Hematopoietic multipotent progenitor cell treated with erythropoietin and hydrocortisone succinate and interleukin-3 and kit ligand, for 4 days (in vitro differentiated cells): ENCODE data around the gene DRAM1.
"Not testable (repeated sequence)": the region's sequence is repeated elsewhere in the genome, so short reads cannot be mapped to it uniquely, and the experiment has no call there.

Experiments
- DNase-seq: peaks from one replicate; pipeline ENCODE4 v3.0.0-alpha.2; 2015

DRAM1 gene

DNA sequence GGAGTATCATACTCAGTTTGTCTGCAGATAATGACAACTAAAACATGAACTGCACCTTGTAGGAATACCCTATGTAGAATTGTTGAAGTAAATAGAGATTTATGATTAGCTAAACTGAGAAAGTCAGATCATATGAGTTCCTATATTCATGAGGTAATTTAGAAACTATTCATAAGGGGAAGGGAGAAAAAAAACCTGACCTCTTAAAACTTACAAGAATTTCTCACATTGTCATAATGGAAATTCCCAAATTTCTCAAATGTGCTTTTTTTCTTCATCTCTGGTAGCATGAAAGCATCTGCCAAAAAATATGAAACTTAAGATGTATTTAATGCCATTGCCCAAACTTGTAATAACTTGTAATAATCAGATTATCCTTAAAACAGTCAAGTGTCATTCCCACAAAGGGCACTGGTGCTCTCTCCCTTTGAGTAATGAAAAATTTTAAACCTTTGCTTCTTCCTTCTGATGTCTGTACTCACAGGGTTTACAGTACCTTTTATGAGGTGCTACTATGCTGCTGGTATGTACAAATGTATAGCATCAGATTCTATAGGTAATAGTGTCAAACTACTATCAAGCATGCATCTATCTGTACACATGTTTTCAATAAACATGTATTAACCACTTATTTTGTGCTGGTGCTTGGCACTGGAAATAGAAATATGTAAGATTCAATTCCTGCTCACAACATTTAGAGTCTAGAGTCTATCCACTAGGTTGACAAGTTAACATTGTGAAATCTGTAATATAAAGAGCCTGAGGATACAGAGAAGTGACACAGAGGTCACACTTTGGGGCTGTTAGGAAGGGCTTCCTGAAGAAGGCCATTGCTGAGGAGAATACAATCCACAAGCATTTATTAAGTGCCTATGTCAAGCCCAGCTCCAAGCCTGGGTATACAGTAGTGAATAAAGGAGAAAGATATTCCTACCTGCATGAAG is 17.4 kb upstream of the DRAM1 start:
- no peak for DNase-seq

- not testable (repeated sequence) for DNase-seq
Observed at GRCh38 chr12:101861688-101862087, 15.7 kb upstream of the DRAM1 start.

DNA sequence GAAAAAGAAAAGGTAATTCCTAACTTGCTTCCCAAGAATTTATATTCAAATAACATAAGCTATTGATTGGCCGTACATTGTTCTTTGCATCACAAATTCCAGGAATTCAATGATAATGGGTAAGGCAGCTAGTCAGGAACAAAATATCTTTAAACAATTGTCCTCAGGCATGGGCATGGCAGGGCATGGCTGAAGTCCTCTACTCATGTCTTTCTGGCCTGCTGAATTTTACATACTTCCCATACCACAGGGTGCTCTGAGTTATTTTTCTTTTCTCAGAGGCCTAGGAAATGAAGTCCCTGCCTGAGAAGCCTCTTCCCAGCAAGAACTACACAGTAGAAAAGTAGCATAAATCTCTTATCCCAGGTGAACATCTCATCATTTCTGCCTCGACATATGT is 15.1 kb upstream of the DRAM1 start:
- DNase-seq, result no peak

DNA sequence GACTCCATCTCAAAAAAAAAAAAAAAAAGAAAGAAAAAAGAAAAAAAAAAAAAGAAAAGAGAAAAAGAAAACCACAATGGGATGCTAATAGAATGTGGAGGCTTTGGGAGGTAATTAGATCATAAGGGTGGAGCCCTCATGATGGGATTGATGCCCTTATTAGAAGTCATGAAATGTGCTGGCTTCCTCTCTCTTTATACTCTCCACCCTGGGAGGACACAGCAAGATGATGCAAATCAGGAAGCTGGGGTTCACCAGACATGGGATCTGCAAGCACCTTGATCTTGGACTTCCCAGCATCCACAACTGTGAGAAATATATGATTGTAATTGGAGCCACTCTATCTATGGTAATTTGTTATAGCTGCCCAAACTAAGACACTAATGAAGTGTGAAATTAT is 13.4 kb upstream of the DRAM1 start:
- no peak for DNase-seq

GRCh38 chr12:101866615-101867373 is 10.6 kb upstream of the DRAM1 start:
- no peak for DNase-seq

DNA sequence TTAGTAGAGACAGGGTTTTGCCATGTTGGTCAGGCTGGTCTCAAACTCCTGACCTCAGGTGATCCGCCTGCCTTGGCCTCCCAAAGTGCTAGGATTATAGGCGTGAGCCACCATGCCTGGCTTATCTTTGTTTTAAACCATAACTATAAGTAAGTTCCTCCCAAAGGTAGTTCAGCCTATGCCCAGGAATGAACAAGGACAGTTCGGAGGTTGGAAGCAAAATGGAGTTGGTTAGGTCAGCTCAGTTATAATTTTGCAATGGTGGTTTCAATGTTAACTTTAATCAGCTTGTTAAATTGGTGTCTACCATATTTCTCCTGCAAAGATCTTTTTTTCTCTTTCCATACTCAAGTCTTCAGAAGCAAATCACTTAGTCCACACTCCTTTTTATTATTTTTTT is 9.8 kb upstream of the DRAM1 start:
- DNase-seq, result not testable (repeated sequence)

DNA sequence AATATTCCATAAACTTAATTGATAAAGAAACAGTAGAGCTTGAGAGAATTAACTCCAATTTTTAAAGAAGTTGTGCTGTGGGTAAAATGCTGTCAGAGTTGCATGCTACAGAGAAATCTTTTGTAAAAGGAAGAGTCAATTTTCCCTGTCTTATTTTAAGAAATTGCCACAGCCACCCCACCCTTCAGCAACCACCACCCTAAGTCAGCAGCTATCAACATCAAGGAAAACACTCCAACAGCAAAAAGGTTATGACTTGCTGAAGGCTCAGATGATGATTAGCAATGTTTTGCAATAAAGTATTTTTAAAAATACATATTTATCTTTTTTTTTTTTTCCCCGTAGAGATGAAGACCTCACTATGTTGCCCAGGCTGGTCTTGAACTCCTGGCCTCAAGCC is 6.5 kb upstream of the DRAM1 start:
- DNase-seq, result no peak

- no peak for DNase-seq
Observed at GRCh38 chr12:101875162-101875561, 2.2 kb upstream of the DRAM1 start.

- peak; percentile 41 for DNase-seq
Observed at GRCh38 chr12:101876322-101876860, 989 bp upstream of the DRAM1 start.

GRCh38 chr12:101877806-101878242 is 444 bp downstream of the DRAM1 start:
- peak; percentile 39 for DNase-seq

- peak; percentile 89 for DNase-seq
Observed at GRCh38 chr12:101878243-101878821, 952 bp downstream of the DRAM1 start.

GRCh38 chr12:101880769-101881168 is 3.4 kb downstream of the DRAM1 start:
- no peak for DNase-seq

DNA sequence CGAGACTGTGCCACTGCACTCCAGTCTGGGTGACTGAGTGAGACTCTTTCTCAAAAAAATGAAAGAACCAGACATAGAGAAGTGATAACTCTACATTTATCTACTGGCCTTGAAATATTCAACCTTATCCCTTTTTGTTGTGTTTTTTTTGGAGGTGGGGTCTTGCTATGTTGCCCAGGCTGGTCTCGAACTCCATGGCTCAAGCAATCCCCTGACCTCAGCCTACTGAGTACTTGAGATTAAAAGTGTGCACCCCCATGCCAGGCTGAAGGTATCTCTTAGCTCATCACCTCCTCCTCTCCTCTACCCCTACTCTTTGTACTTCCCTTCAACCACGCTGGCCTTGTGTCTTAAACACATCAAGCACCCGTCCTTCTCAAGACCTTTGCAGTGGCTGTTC is 3.8 kb downstream of the DRAM1 start:
- DNase-seq, result no peak

- DNase-seq, result no peak
Observed at GRCh38 chr12:101884174-101884573, 6.8 kb downstream of the DRAM1 start.

DNA sequence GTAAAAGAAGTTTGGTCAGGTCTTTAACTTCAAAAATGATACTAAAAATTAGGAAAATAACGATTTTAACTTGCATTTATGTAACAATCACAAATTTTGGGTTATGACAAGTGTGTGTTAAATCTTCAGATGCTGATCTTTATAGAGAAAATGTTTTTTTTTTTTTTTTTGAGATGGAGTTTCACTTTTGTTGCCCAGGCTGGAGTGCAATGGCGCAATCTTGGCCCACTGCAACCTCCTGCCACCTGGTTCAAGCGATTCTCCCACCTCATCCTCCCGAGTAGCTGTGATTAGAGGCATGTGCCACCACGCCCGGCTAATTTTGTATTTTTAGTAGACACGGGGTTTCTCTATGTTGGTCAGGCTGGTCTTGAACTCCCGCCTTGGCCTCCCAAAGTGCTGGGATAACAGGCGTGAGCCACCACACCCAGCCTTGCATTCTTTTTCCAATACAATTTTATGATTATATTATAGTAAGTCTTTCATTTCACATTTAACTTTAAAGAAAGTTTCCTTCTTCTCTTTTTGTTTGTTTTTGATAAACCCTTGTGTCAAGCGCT is 7.5 kb downstream of the DRAM1 start:
- DNase-seq, result not testable (repeated sequence)

GRCh38 chr12:101885912-101886561 is 8.7 kb downstream of the DRAM1 start:
- DNase-seq, result no peak

- DNase-seq, result no peak
Observed at GRCh38 chr12:101889211-101889752, 11.9 kb downstream of the DRAM1 start.

DNA sequence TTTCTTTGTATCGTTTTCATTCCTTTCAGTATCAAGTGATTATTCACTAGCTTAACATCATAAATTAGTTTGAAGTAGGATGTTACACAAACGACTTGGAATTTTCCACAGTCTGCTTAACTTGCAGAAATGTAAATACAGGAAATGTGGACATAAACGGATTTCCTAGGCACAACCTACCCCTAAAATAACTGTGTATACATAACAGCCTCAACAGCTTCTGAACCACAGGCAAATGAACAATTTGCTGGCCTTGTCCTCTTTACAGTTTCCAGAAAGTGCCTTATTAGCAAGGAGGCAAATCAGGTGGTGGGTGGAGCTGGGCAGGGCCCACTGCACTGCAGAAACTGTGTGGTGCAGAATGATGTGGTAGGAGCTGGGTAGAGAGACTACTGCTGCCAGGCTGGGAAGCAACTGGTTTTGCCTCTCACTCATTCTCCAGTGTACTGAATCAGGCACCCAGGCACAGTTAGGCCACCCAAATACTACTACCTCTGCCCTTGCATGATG is 14.1 kb downstream of the DRAM1 start:
- peak; percentile 83 for DNase-seq

- DNase-seq, result no peak
Observed at GRCh38 chr12:101892794-101893193, 15.4 kb downstream of the DRAM1 start.

- no peak for DNase-seq
Observed at GRCh38 chr12:101901777-101902176, 24.4 kb downstream of the DRAM1 start.

DNA sequence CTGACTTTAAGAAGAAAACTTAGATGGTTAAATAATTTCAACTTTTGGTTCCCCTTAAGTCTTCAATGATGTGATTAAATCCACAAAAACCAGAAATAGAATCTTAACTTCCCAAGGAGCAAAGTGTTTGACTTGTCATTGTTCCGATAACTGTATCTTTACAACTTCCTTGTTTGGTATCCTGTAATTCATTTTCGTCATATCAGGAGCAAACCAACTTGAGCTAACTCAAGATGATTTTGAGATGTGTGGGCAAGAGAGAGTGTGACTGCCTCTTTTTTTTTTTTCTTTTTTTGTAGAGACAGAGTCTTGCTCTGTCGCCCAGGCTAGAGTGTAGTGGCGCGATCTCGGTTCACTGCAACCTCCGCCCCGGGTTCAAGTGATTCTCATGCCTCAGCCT is 25.3 kb downstream of the DRAM1 start:
- DNase-seq, result peak; percentile 89

DNA sequence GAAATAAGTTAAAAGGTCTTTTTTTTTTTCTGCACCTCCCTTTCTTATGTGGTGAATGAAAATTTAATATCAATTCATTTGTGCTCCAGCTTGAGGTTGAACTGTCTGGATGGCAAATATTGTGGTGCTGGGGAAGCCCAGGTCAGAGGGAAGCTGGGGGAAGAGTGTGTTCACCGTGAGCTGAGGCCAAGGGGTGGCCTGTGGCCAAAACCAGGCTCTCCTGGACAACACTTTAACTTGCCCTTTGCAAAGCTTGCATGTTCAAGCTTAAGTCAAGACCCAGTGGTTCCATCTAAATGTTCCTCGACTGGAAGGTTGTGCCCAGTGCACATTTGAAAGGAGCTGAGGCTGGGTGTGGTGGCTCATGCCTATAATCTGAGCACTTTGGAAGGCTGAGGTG is 28.8 kb downstream of the DRAM1 start:
- no peak for DNase-seq
